Iris pigment epithelial cell (primary cell): ENCODE measurements around the gene ASTN1.
A peak's percentile ranks its signal among the peaks of the same experiment; 100 is the strongest.

Source experiments
- DNase-seq: peaks from one replicate; pipeline ENCODE4 v3.0.0-alpha.2; 2011; ENCODE audit warnings: low read depth

ASTN1 gene

DNA sequence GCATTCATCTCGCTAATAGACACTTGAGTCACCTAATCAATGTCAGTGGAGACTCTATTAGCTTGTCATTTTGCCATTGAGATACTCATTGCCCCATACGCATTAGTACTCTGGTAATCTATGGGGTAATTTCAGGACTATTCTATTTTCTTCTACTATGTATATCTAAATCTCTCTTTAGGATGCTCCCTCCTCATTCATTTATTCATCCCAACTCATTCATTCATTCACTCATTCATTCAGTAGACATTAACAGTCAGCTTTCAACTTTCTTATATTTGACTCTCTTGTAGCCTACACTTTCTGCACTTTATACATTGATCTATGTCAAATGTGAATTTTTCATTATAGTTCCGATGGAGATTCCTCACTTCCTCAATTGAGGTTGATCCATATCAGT is 170.9 kb downstream of the ASTN1 start:
- no peak for DNase-seq

DNA sequence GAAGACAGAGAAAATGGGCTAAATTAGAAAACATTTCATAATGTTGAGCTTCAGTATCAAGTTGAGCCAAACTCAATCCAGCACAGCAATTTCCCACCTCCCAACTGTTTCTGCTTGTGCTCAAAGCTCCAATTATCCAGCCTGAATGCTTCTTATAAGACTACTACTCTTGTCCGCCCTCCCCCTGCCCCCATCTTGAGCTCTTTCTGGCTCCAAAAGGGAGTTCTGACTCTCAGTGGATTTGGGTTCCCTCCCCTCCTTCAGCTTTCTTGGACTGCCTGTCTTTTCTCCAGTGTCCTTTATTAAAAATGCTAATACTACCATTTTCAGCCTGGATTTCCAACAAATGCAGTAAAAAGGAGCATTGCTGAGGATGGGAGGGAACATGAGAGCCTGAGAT is 174.8 kb downstream of the ASTN1 start:
- no peak for DNase-seq

DNA sequence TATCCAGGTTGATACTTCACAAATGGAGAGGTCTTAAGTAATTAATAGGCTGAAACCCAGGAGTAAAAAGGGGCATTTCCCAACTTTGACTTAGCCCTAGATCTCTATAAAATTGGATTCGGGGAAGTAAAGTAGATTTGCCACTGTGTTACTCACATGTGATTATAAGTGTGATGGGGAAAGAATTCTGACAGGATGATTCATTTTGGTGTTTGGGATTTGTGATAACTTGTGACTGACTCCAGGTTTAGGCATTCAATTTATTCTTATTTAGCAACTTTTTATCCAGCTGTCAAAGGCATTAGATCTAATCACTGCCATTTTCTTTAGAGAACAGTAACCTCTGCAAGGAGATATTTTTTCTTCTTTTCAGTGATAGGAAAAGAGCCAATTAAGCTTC is 175.5 kb downstream of the ASTN1 start:
- DNase-seq = peak; percentile 24

DNA sequence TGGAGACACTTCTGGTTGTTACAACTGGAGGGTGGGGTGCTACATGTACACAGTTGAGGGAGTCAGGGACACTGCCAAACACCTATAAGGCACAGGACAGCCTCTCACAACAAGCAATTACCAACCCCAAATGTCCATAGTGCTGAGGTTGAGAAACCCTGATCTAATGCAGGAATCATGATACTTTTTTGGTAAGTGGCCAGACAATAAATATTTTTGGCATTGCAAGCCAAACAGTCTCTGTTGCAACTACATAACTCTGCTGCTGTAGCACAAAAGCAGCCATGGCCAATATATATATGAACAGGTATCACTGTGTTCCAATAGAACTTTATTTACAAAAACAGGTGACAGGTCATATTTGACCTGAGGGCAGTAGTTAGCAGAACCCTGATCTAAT is 177.5 kb downstream of the ASTN1 start:
- peak; percentile 25 for DNase-seq

DNA sequence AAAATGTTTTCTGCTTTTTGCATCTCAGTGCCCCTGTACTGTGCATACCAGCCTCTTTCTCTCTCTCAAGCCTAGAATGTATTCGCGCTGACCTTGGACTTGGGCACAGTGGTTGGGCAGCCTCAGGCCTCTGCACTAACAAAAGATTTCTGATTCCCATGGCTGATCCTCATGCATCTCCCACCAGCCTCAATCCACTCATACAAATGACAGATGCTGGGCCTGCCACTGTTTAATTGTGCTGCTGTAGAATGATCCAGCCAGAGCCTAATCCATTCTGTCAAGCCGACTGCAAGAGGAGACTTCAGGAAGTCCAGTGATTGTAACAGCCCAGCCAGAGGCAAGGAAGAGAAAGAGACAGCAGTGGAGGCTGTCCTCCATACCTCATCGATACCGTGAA is 180.8 kb downstream of the ASTN1 start:
- no peak for DNase-seq

DNA sequence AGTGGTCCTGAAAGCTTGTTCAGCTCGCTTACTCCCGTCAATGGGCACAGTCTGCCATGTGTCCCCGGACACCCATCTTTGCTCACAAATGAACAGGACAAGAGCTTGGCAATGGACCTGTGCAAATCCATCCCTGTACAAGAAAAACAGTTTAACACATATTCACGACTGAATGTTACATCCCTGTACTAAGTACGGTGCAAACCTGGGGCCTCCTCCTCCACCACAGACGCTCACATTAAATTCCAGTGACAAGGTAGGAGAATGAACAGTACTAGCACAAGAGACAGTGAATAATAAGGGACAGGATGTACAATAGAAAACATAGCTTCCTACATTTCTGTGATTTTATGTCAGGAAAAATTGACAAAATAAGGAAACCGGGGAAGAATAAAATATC is 187.7 kb downstream of the ASTN1 start:
- DNase-seq = no peak

DNA sequence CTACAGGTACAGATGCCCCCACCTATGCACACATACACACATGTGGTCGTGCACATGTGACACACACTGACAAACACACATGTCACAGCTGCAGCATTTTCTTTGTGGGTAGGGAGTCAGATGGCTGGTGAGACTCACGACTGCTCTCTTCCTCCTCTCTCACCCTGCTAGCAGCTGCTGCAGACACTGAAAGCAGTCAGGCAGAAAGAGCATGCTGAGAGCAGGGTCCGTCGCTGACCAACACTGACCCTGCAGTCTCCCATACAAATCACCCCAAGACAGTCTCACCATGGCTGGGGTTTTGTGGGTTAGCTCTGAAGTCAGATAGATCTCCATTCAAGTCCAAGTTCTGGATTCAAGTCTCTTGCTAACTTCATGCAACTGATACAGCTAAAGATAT is 188.3 kb downstream of the ASTN1 start:
- no peak for DNase-seq

DNA sequence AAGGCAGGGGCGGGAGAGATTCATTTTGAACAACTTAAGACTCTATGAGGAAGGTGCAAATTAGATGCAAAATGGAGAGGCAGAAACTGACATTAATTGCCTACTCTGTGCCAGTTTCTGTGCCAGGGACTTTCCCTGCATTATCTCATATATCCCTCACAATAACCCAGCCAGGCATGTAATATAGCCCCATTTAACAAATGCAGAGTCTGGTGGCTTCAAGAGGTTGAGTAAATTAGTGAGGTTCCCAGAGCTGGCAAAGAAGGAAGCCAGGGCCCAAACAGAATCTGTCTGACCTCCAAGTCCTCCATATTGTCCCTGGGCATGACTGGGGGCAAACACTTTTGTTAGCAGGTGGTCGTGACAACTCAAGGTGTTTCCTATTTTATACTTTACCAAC is 199.8 kb downstream of the ASTN1 start:
- no peak for DNase-seq

DNA sequence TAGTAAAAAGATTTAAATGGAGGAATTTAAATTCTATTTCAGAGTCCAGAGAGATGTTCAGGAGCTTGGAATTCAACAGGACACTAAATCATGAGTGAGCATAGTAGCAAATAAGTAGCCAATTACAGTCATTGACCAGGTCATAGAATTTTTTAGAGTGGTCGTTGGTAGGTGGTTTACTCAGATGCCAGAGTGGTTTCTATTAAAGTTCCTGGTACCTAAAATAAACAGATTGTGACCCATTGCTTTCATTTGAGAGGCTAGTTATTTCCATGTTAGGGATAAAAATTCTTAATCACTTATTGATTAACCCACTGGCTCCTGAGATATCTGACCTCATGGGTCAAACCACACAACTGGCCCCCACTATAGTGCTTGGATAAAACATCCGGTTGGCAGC is 201.3 kb downstream of the ASTN1 start:
- DNase-seq = no peak

DNA sequence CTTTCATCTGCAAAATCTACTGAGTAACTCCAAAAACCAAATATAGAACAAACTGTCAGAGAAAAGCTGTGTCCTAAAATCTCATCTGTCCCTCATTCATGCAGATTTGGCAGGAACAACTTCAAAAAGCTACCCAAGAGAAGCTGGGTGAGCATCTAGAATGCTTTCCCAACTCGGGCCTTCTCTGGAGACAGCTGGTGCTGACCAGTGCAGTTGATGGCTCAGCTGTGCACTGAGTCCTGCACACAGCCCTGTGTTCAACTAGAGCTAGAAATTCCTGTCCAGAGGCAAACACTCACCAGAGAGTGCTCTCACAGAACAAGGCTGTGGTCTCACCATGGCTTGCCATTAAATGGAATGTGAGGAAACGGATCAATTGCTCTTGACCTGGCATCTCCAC is 202.8 kb downstream of the ASTN1 start:
- DNase-seq = no peak

DNA sequence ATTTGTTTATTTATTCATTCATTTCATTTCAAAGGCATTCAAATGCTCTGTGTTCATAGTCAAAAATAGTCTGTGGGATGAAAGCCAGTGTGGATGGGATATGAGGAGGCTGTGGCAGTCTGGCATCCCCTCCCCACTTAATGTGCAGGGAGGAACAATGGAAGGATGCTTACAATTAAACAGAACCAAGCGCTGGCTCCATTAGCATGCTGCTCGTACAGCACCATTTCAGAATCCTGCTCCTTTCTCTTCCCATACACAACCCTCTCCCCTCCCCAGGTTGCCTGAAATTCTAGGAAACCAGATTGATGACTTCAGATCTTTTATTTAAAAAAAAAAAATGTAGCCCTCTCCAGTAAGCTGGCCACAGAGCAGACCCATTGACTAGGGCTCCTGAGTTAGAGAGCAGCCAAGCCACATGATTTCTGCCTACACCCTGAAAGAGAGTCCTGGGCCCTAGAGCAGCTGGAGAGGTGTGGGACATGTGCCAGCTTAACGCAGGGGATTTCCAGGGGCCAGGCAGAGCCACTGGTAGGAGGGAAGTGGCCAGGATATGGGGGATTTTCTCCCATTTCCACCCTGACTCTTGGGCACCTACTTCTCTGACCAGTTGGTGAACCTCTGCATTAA is 205.2 kb downstream of the ASTN1 start:
- no peak for DNase-seq

DNA sequence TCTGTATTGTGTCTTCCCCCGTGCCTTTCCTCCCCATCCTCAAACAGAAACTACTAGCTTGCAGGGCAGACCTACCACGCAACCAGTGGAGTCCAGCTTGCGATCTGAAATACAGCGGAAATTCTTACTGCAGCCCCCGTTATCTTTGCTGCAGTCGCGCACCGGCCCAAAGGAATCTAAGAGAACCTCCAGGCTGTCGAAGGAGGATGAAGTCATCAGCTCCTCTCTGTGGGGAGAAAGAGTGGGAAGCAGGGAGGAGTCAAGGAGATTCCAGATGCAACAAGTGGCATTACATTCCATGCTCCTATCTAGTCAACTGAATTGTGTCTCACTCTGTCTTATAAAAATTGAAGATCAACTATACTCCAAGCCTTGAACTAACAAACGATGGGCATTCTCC is 206.9 kb downstream of the ASTN1 start:
- DNase-seq = no peak

DNA sequence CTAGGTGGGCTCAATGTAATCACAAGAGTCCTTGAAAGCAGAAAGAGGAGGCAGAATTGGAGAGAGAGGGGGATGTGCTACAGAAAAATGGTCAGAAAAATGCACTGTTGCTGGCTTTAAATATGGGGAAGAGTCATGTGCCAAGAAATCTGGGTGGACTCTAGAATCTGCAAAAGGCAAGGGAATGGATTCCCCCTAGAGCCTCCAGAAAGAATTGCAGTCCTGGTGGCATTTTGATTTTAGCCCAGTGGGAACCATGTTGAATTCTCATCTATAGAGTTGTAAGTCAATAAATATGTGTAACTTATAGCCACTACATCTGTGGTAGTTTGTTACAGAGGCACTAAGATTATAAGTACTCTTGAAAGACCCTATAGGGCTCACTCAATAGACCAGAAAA is 210.3 kb downstream of the ASTN1 start:
- no peak for DNase-seq

DNA sequence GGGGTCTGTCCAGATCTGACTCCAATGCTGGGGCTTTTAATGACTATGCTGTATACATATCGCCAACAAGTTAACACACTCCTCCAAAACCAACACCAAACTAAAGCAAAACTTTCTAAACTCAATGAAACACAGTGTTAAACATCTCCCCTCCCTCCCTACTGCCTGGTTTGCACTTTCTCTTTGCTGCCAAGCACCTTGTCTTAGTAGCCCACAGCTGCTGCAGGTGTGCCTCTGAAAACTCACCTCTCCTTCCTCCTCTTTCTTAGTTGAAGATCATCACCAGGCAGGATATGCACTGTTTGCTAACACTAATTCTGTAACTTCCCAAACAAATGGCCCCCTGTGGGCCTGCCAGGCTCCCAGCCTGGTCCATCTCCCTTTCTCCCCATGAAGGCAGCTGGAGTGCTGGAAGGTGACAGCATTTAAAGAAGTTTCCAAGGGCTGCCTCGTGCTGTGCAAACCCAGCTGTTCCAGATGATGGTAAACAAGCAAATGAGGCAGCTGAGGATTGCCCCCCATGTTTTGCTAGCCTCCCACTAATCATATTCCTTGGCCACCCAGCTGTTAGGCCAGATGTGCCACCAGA is 213.7 kb downstream of the ASTN1 start:
- DNase-seq = no peak

DNA sequence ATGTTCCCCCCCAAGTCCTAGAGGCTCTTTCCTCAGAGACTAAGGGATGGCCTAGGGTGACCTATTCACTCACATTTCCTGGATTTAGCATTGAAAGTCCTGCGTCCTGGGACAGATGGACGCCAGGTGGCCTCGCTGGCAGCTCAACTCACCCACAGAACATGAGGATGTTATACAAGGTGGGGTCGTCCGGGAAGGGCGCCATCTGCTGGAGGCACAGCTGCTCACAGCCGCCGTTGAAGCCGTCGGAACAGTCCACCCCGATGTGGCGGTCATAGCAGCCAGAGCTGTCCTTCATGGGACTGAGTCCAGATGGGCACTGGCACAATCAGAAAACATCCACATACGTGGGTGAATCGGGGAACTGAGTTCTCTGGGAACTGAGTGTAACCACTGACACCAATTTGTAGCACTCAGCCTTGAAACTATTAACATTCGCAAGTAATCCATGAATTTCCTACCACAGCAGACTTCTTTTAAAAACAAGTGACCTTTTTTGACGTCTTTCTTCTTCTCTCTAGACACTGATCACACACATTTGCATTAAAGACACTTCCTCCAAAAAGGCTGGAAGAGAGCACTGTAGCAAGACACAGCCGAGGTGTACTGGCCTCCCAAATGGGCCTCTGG is 215.4 kb downstream of the ASTN1 start:
- DNase-seq = peak; percentile 3

DNA sequence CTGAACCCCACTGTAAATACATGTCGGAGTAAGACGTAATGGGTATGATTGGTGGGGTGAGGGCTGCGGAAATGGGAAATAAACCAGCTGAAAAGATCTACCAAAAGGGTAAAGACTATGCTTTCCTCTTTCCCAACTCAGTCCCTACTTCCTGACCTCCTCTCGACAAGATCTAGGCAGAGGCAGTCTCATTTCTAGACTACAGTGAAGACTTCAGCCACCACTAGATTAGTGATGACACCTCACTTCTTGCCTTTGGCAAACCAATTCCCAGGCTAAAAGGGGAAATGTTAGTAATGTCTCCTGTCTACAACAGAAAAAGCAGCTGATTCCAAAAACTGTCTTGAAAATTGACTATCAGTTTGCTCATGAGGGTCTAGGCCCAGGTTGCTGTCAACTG is 219.9 kb downstream of the ASTN1 start:
- DNase-seq = no peak

DNA sequence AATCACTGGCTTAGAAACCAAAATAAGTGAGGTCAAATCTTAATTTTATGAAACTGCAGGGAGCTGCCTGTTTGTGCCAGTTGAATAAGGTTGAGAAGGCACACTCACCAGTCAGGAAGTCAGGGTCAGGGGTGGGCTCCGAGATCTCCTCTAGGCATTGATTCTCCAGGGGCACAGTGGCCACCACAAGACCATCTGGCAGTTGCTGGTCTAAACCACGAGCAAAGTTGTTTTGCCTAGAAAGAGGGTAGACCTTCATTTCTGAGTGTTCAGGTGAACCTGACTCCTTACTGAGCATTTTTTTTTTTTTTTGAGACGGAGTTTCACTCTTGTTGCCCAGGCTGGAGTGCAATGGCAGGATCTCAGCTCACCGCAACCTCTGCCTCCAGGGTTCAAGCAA is 220.7 kb downstream of the ASTN1 start:
- DNase-seq = no peak

DNA sequence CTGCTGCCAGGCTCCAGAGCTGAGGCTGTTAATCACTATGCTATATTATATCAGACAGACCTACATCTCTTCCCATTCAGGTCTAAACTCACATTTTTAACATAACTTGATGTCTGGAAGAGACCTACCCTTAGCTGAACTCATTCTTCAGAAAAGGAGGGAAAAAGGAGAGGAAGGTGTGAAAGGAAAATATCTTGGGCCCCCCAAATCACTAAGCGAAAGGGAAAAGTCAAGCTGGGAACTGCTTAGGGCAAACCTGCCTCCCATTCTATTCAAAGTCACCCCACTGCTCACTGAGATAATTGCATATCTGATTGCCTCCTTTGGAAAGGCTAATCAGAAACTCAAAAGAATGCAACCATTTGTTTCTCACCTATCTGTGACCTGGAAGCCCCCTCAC is 222.2 kb downstream of the ASTN1 start:
- DNase-seq = no peak

DNA sequence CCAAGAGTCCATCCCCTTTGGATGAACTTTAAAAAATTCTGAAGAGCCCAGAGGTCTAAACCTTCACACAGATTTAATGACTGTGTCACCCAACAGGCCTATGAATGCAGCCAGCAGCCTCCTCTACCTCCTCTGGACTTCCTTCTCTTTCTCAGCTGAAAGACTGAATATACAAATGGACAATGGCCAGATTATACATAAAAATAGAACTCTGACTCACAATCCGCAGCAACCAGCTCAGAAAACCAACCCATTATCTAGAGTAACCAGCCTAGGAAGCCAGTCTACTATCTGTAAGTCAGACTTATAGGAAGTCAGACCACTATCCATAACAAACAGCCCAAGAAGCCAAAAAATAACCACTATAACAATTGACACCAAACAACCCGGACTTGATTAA is 224.5 kb downstream of the ASTN1 start:
- no peak for DNase-seq

DNA sequence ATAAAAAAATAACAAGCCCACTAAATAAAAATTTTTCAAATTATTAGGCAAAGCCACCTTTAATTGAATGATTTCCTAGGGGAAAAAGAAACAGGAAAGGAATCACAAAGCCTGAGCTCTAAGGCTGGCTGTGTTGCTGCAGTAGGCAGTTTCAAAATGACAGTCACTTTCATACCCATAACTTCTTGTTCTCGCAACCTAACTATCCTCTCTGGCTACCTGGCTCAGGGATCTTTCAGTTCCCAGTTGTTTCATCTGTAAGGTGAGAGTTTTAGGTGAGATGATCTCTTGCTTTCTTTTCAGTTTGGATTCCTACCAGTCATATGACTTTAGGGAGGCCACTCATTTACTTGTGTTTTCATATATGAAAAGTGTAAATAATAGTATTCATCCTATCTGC is 226.1 kb downstream of the ASTN1 start:
- DNase-seq = no peak

DNA sequence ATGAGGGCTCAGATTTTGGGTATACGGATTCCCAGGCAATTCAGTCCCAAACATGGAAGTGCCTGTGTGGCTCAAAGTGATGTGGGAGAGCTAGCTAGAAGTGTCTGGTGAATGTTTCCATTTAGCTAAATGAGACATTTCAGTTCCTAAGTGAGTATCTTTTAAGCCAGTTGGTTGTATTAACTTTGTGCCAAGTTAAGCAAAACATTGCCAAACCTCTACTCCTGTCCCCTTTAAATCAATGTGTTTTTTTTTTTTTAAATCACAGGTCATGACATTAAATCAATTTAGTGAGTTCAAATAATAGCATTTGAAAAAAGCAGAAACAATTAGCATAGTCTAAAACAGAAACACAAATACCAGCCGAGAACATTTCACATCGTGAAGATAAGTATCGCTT is 230.1 kb downstream of the ASTN1 start:
- no peak for DNase-seq

DNA sequence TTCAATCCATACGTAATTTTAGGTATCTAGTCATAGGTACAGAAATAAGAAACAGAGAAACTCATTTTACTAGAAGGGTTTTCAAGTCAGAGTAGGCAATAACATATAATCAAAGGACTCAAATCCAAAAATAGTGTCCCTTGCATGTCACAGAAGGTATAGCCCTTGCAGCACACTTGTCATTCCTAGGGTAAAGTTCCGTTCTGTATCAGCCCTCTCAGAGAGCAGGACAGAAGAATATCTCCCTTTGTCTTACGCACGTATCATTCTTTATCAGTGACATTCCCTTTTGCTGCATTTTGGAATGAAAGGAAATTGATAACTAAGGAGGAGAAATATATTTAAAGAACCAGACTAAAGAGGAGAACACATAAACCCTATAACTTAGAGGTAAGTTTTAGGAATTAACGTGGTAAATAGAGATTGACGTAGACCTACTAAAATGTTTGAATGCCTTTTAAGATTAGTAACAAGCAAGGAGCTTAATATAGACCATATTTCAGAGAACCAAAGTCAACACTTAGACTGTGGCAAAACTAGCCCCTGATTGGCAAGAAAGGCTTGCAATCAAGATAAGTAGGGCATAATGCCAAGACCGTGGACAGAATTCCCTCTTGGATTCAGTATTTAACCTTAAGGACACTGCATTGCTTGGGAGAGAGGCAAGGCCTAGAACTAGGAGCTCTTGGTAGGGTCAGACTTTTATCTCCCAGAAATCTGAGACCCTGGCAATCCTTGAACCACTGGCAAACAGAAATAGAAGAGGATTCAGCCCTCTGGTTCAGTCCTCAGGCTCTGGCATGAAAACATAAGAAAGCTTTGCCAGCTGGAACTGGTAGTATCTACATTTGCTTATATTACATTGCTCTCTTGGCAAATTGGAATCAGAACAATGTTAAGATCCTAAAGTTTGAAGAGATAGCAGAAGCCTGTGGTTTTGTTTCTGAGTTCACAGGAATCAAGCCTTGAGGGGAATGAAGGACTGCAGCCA is 232.1 kb downstream of the ASTN1 start:
- no peak for DNase-seq

DNA sequence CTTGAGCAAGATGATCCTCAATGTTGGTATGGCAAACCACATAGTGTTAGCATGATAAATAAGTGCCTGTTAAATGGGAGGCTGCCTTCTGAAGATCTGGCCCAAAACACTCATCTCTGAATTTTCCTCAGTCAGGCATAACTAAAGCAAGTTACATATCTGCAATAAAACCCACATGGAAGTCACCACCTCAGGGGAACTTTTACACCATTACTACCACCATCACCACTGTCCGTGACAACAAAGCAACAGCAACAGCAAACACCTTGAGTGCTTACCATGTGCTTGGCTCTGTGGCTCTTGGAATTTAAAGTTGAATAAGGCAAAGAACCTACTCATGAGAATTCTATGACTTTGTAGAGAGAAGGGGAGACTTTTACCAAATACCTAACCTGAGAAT is 233.0 kb downstream of the ASTN1 start:
- DNase-seq = no peak
